IPS-20b (cell line): ENCODE data around the gene NFIC.

Experiments used
- H3K27ac ChIP-seq: one replicate; pipeline ENCODE4 v1.5.1; 2013; ENCODE audit warnings: low read length
- H3K27me3 ChIP-seq: 2 replicates; pipeline ENCODE4 v1.6.1; 2013; ENCODE audit warnings: mild to moderate bottlenecking, low read length, inconsistent platforms; ENCODE audit not compliant: insufficient read depth
- H3K36me3 ChIP-seq: 2 replicates; pipeline ENCODE4 v1.6.1; 2013; ENCODE audit warnings: low read depth, mild to moderate bottlenecking, inconsistent platforms, low read length, moderate library complexity; ENCODE audit not compliant: insufficient read depth
- H3K4me1 ChIP-seq: 2 replicates; pipeline ENCODE4 v1.6.1; 2013; ENCODE audit warnings: mild to moderate bottlenecking, control low read depth, inconsistent platforms, low read length, moderate library complexity; ENCODE audit not compliant: insufficient read depth
- H3K4me3 ChIP-seq: 2 replicates; pipeline ENCODE4 v1.5.1; 2013; ENCODE audit warnings: mild to moderate bottlenecking, low read length, inconsistent platforms
- H3K9ac ChIP-seq: 2 replicates; pipeline ENCODE4 v1.6.1; 2013; ENCODE audit warnings: low read depth, mild to moderate bottlenecking, inconsistent platforms, low read length, moderate library complexity
- H3K9me3 ChIP-seq: 2 replicates; pipeline ENCODE4 v1.6.1; 2013; ENCODE audit warnings: mild to moderate bottlenecking, low read depth, low read length, inconsistent platforms; ENCODE audit not compliant: insufficient read depth

NFIC gene

DNA sequence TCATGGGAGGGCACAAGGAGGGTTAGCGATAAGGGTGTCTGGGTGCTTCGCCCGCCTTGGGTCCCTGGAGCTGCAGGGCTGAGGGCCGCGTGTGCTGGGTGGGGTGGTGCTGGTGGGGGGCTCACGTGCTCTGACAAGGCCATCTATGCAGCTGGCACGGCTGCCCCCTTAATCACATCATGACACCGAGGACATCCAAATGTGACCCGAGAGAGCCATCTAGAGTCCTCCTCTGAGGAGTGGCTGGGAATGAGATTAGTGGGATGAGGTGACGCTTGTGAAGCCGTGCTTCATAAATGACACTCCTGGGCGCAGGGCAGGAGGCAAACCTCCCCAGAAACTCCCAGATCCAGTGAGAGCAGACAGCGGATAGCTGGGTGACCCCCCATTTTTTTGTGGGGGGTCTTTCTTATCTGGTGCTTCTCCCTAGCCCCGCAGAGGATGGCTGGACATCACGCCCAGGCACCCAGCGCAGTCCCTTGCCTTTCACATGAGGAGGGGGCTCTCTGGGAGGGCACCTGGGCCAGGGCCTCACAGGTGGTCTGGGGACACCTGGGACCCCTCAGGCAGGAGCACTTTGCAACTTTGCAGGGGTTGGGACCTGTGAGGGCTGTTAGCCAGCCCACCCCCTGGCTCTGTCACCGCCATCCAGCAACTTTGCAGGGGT lies 146.3 kb downstream of the NFIC start:
- Histone ChIP-seq H3K27me3 (no peaks in the 10 kb centered on the region), H3K27ac (no peak overlapping the region), H3K36me3 (peaks cover 18% of the 10 kb centered on the region), H3K9ac (no peak overlapping the region), H3K4me1 (peaks cover 3% of the 10 kb centered on the region; the same call in 1 of the 2 replicates), H3K4me3 (no peak overlapping the region), H3K9me3 (no peaks in the 10 kb centered on the region)

DNA sequence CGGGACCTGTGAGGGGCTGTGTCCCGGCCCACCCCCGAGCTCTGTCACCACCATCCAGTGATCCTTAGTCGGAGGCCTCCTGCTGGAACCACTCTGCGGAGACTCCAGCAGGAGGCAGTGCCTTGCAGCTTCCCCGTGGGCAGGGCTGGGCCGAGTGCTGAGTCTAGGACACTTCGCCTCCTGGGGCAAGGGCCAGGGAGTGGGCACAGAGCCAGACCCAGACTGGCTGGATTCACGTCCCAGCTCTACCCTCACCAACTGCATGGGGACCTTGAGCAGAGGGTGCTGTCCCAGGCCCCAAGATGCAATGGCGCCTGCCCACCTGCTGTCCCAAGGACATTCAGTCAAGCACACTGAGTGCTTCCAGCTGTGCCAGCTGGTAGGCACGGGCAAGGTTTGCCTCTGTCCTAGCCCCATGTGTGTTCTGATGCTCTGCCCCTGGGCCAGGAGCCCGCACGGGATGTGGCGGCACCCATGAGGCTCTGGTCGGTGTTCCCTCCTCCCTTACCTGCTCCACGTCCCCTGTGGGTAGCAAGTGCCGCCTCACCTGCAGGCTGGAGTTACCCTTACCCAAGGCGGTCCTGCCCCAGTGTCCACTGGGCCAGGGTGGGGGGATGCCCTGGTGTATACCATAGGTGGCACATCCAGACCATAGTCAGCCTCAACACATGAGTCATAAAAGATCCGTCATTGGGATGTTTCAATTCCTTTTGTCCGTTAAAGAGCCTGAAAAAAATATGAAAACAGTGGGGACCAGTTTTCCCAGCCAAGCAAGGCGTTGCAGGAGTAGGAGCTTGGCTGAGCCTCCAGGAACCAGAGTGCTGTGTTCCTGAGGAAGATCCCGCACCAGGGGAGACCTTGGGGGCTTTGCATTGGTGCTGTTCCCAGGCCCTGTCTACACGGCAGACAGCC lies 147.1 kb downstream of the NFIC start:
- Histone ChIP-seq H3K4me1 (peaks cover 6% of the 10 kb centered on the region), H3K9ac (no peak overlapping the region; the same call in 1 of the 2 replicates), H3K4me3 (no peak overlapping the region), H3K27me3 (no peaks in the 10 kb centered on the region), H3K36me3 (peaks cover 18% of the 10 kb centered on the region), H3K9me3 (no peaks in the 10 kb centered on the region), H3K27ac (no peak overlapping the region)

DNA sequence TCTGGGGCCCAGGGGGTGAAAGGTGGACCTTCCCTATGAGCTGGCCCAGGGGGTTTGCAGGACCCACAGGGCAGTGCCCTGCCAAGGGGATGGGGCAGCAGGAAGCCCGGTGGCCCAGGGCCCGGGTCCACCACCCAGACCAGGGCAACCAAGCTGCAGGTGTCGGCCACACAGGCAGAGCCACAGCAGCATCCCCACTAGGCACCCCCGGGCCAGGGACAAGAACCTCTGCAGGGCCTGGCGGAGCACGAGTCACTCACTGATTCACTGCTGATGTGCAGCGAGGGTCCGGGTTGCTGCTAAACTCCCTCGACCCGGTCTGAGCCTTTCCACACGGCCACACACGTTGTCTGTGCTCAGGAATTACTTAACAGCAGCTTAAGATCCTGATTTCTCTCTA lies 148.5 kb downstream of the NFIC start:
- H3K27me3 ChIP-seq: no peaks in the 10 kb centered on the region
- H3K9me3 ChIP-seq: no peaks in the 10 kb centered on the region
- peaks cover 13% of the 10 kb centered on the region; the same call in 1 of the 2 replicates for H3K36me3 ChIP-seq
- H3K4me3 ChIP-seq: no peak overlapping the region
- H3K27ac ChIP-seq: no peak overlapping the region
- H3K9ac ChIP-seq: no peak overlapping the region
- peaks cover 13% of the 10 kb centered on the region for H3K4me1 ChIP-seq

DNA sequence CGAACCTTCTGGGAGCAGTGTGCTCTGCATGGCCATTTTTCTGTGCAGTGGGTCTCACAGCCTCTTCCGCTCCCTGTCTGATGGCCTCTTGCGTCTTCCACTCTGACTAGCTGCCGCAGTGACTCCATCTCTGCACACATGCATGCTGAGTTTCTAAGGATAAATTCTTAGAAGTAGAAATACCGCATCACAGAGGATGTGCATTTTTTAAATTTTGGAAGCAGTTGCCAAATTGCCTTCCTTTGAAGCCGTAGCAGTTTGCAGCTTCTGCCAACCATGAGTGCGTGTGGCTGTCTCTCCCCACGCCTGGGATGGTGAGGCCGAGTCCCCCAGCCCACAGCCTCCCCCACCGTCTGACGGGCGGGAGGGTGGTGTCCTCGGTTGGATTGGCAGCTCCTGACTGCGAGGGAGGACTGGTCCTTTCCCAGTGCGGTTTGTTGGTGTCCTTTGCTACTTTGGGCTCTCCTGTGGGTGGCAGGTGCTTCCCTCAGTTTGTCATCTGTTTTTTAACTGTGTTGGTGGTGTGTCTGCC lies 149.6 kb downstream of the NFIC start:
- Histone ChIP-seq H3K9ac (no peak overlapping the region), H3K27ac (no peak overlapping the region), H3K4me3 (no peak overlapping the region), H3K27me3 (no peaks in the 10 kb centered on the region), H3K9me3 (no peaks in the 10 kb centered on the region), H3K4me1 (peaks cover 13% of the 10 kb centered on the region), H3K36me3 (0 out of 2 replicates have a peak, but pooled peaks cover 4% of the 10 kb centered on the region)

DNA sequence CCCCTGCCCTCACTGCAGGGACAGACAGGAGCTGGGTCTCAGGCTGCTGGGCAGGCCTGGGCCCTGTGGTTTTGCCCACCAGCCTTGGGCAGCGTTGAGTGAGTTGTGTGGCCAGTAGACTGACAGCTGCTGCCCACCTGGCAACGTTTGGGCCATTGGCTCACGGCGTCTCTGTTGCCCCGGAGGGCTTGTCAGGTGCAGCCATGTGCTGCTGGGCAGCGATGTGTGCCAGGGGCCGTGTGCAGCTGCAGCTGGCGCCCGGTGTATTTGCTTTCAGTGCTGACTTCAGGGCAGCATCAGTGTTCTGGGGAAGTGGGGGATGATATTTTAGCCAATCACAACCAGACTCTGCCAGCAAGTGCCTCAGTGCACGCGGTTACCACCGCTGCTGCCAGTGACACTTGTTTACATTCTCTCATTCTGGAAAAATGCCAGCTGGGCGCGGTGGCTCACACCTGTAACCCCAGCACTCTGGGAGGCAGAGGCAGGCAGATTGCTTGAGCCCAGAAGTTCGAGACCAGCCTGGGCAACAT lies 150.4 kb downstream of the NFIC start:
- no peaks in the 10 kb centered on the region for H3K27me3 ChIP-seq
- no peak overlapping the region for H3K27ac ChIP-seq
- peaks cover 13% of the 10 kb centered on the region for H3K4me1 ChIP-seq
- H3K9ac ChIP-seq: no peak overlapping the region
- H3K36me3 ChIP-seq: no peaks in the 10 kb centered on the region
- no peaks in the 10 kb centered on the region for H3K9me3 ChIP-seq
- H3K4me3 ChIP-seq: no peak overlapping the region

DNA sequence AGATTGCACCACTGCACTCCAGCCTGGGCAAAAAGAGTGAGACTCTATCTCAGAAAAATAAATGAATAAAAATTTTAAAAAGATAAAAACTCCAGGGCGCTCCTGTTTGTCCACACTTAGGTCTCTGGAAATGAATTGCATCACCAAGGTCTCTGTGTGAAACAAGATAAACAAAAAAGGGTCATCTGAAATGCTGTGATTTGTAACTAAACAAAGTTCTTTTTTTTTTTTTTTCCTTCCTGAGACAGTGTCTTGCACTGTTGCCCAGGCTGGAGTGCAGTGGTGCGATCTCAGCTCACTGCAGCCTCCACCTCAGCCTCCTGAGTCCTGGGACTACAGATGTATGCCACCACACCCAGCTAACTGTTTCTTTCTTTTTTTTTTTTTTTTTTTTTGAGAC lies 151.3 kb downstream of the NFIC start:
- no peaks in the 10 kb centered on the region for H3K9me3 ChIP-seq
- H3K4me3 ChIP-seq: no peak overlapping the region
- no peaks in the 10 kb centered on the region for H3K27me3 ChIP-seq
- H3K9ac ChIP-seq: no peak overlapping the region
- peaks cover 13% of the 10 kb centered on the region for H3K4me1 ChIP-seq
- no peaks in the 10 kb centered on the region for H3K36me3 ChIP-seq
- H3K27ac ChIP-seq: no peak overlapping the region

DNA sequence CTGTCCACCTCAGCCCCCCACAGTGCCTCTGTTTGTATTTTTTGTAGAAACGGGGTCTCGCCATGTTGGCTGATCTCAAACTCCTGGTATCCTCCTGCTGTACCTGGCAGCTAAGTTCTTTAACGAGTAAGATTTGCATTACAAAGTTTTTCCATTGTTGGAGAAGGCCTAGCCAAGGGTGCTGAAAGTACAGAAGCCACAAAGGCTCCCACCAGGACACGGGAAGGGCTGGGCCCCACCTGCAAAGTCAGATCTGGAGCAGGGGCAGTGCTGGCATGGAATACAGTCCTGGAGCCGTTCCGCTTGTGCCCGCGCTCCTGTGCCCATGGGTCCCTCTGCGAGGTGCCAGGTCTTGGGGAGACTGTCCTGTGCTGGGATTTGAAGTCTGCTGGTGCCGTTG lies 151.9 kb downstream of the NFIC start:
- Histone ChIP-seq H3K27me3 (no peaks in the 10 kb centered on the region), H3K27ac (no peak overlapping the region), H3K9ac (peak overlapping the region; percentile 38), H3K36me3 (no peaks in the 10 kb centered on the region), H3K9me3 (no peaks in the 10 kb centered on the region), H3K4me3 (peak overlapping the region; percentile 41; the same call in 1 of the 2 replicates), H3K4me1 (peaks cover 13% of the 10 kb centered on the region)

DNA sequence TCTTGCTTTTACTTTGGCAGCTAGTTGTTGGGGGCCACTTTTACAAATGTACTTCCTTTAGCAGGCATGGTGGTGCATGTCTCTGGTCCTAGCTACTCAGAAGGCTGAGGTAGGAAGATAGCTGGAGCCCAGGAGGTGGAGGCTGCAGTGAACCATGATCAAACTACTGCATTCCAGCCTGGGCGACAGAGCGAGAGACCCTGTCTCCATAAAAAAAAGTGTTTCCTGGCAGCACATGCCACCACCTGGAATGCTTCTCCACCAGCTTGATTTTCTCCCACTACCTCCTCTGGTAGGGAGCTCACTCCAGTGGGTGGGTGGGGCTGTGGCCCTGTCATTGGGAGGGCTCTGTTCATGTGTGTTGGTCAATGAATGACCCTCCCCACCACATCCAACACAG lies 152.3 kb downstream of the NFIC start:
- peak overlapping the region; percentile 38 for H3K9ac ChIP-seq
- peak overlapping the region; percentile 41; the same call in 1 of the 2 replicates for H3K4me3 ChIP-seq
- no peaks in the 10 kb centered on the region for H3K27me3 ChIP-seq
- no peaks in the 10 kb centered on the region for H3K36me3 ChIP-seq
- H3K4me1 ChIP-seq: peaks cover 13% of the 10 kb centered on the region
- no peak overlapping the region for H3K27ac ChIP-seq
- no peaks in the 10 kb centered on the region for H3K9me3 ChIP-seq
